ENCODE data around the gene SLC39A11. TPM values are rescaled to one million over a fixed set of nuclear protein-coding genes. Genes with fewer than 3 reads are reported as not detected.

Gene SLC39A11
- total RNA-seq, 1 experiment from 2014 or later: 15.2 TPM

- WGBS (ENCODE audit: extremely low coverage, insufficient read length, low lambda C conversion rate): no CpG with 5 or more reads among the region's 1 CpG
- Histone ChIP-seq H3K18ac (ENCODE audit: insufficient read length, low read depth, low read length) (no peak overlapping the region), H3T11ph (ENCODE audit: low read length) (no peak overlapping the region), H4K20me1 (ENCODE audit: control insufficient read depth, insufficient read depth, insufficient read length) (no peaks in the 10 kb centered on the region), H2BK12ac (ENCODE audit: insufficient read length, low read depth, low read length) (no peak overlapping the region), H3K23ac (ENCODE audit: insufficient read length, low read depth, low read length) (no peak overlapping the region), H2BK5ac (ENCODE audit: insufficient read length, low read length) (no peak overlapping the region), H3K23me2 (ENCODE audit: insufficient read length, low read depth, low read length, poor library complexity, severe bottlenecking) (no peaks in the 10 kb centered on the region), H3K79me2 (ENCODE audit: insufficient read depth, low read length) (no peaks in the 10 kb centered on the region), H4K8ac (replicated peaks; ENCODE audit: insufficient read length, low read depth, low read length) (no peak overlapping the region), H2AFZ (ENCODE audit: low read length) (no peak overlapping the region), H3K27ac (ENCODE audit: insufficient read length, low read depth, low read length) (no peak overlapping the region), H3K27me3 (ENCODE audit: insufficient read depth, low read length) (no peaks in the 10 kb centered on the region; the same call in 1 of the 2 replicates), H4K5ac (ENCODE audit: insufficient read length, low read depth, low read length) (no peak overlapping the region), H2BK20ac (ENCODE audit: low read depth, low read length, poor library complexity, severe bottlenecking) (no peak overlapping the region), H3K9me3 (ENCODE audit: control insufficient read depth, low read depth, low read length) (no peaks in the 10 kb centered on the region), H3K4me1 (ENCODE audit: insufficient read depth, low read length) (peaks cover 2% of the 10 kb centered on the region; the same call in 1 of the 2 replicates), H2BK120ac (ENCODE audit: low read depth, low read length, poor library complexity, severe bottlenecking) (no peak overlapping the region), H3K79me1 (ENCODE audit: insufficient read depth, low read depth, low read length, poor library complexity, severe bottlenecking) (no peaks in the 10 kb centered on the region), H2AK5ac (ENCODE audit: insufficient read length, low read length) (no peak overlapping the region), H3K56ac (ENCODE audit: insufficient read length, low read depth, low read length) (no peak overlapping the region), H3K14ac (ENCODE audit: insufficient read depth, low read length) (no peak overlapping the region), H4K91ac (ENCODE audit: insufficient read length, low read depth, low read length) (no peak overlapping the region), H3K9ac (ENCODE audit: extremely low read depth, insufficient read length, low read length) (no peak overlapping the region), H3K4ac (ENCODE audit: low read depth, low read length) (no peak overlapping the region), H3K4me2 (ENCODE audit: insufficient read depth, insufficient read length, low read length) (no peak overlapping the region), H2BK15ac (ENCODE audit: low read depth, low read length) (no peak overlapping the region)
- no peak for DNase-seq
- H3K9me3 Mint-ChIP-seq: no peaks in the 10 kb centered on the region; a peak in 1 of 5 replicates
- no peaks in the 10 kb centered on the region for H3K36me3 Mint-ChIP-seq (ENCODE audit: insufficient read depth in 1 of 3, low read depth in 3 of 3)
- no peak overlapping the region for H3K4me3 Mint-ChIP-seq
- TF ChIP-seq CTCF (conservative IDR thresholded peaks at IDR 0.05): no peak
- H3K4me1 Mint-ChIP-seq: peaks cover 39 to 50% of the 10 kb centered on the region in 2 experiments
- no peaks in the 10 kb centered on the region; the same call in none of the 2 replicates for H3K27me3 Mint-ChIP-seq (ENCODE audit: low read depth)
- no peak overlapping the region for H3K27ac Mint-ChIP-seq
Observed at GRCh38 chr17:72720494-72720825, 372.0 kb downstream of the SLC39A11 start.
